ENCODE results near the gene COX4I2. TPM values are rescaled to one million over a fixed set of nuclear protein-coding genes. Genes with fewer than 3 reads are reported as not detected.
"Not testable (repeated sequence)": the region's sequence is repeated elsewhere in the genome, so short reads cannot be mapped to it uniquely, and the experiment has no call there.

The COX4I2 gene
- polyA plus RNA-seq (ENCODE audit: insufficient read depth in 1 of 5, insufficient read length in 5 of 5, low replicate concordance in 1 of 5), result 10 to 100 TPM; 19.7 to 30.3 (median 25.5) TPM
- long read RNA-seq, donor 1, transcript COX4I2-201 (5 exons, 693 nt), result minor isoform, 7 of 157 reads
- long read RNA-seq, donor 1, transcript COX4I2-202 (4 exons, 338 nt), result major isoform, 8 of 157 reads
- long read RNA-seq, donor 1, partial matches to known transcripts, result 142 of 157 reads
- long read RNA-seq, donor 1, other reads (novel, unspliced or antisense), result 0 of 157 reads
- long read RNA-seq, donor 2, transcript COX4I2-201 (5 exons, 693 nt), result major isoform, 6 of 9 reads
- long read RNA-seq, donor 2, partial matches to known transcripts, result 0 of 9 reads
- long read RNA-seq, donor 2, other reads (novel, unspliced or antisense), result 0 of 9 reads
- long read RNA-seq, donor 3, transcript COX4I2-201 (5 exons, 693 nt), result major isoform, 9 of 163 reads
- long read RNA-seq, donor 3, transcript COX4I2-202 (4 exons, 338 nt), result minor isoform, 5 of 163 reads
- long read RNA-seq, donor 3, partial matches to known transcripts, result 149 of 163 reads
- long read RNA-seq, donor 3, other reads (novel, unspliced or antisense), result 0 of 163 reads
- long read RNA-seq, donor 4, partial matches to known transcripts, result 0 of 4 reads
- long read RNA-seq, donor 4, other reads (novel, unspliced or antisense), result 0 of 4 reads
- long read RNA-seq, donor 5, transcript COX4I2-201 (5 exons, 693 nt), result major isoform, 7 of 10 reads
- long read RNA-seq, donor 5, partial matches to known transcripts, result 0 of 10 reads
- long read RNA-seq, donor 5, other reads (novel, unspliced or antisense), result 0 of 10 reads
- long read RNA-seq, donor 6, transcript COX4I2-201 (5 exons, 693 nt), result minor isoform, 8 of 17 reads
- long read RNA-seq, donor 6, transcript COX4I2-202 (4 exons, 338 nt), result major isoform, 9 of 17 reads
- long read RNA-seq, donor 6, partial matches to known transcripts, result 0 of 17 reads
- long read RNA-seq, donor 6, other reads (novel, unspliced or antisense), result 0 of 17 reads
- long read RNA-seq, donor 7, transcript COX4I2-201 (5 exons, 693 nt), result major isoform, 10 of 11 reads
- long read RNA-seq, donor 7, partial matches to known transcripts, result 0 of 11 reads
- long read RNA-seq, donor 7, other reads (novel, unspliced or antisense), result 0 of 11 reads
- long read RNA-seq, donor 8, transcript COX4I2-201 (5 exons, 693 nt), result major isoform, 6 of 44 reads
- long read RNA-seq, donor 8, partial matches to known transcripts, result 36 of 44 reads
- long read RNA-seq, donor 8, other reads (novel, unspliced or antisense), result 0 of 44 reads

DNA sequence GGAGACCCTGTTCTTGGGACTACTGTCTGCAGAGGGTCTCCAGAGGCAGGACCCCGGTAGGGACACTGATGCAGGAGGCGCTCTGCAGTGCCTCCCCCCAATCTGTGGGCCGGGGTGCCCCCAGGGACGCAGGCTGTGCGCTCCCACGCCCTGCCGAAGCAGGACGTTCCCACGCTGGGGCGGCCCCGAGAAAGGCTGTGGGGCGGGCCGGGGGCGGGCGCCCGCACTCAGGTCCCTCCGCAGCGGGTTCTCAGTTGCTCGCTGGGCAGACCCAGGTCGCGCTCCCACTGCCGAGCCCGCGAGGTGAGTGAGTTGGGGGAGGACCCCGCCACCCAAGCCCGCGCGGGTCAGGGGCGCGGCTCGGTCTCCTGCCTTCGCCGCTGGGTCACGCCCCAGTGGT is at the start of gene COX4I2:
TSS of gene COX4I2 (plus strand) at position 253 of the 400 bp plus-strand sequence. CDS start 1,106 bp downstream, outside the sequence.
- no peak for DNase-seq

DNA sequence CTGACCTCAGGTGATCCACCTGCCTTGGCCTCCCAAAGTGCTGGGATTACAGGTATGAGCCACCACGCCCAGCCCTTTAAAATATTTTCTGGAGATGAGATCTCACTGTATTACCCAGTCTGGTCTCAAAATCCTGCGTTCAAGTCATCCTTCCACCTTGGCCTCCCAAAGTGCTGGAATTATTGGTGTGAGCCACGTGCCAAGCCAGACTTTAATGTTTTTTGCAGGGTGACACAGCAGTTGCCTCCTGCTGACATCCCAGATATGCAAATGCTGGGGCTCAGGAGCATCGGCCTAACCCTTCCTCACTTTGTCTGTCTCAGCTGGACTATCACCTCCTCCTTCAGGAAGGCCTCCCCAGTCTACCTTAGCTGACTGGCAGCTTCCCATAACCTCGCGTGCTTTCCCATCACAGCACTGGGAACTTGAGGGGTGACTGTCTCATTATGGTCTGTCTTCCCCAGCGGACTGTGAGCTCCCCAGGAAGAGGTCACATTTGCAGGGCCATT is 46.9 kb upstream of the COX4I2 start:
- DNase-seq, result no peak

DNA sequence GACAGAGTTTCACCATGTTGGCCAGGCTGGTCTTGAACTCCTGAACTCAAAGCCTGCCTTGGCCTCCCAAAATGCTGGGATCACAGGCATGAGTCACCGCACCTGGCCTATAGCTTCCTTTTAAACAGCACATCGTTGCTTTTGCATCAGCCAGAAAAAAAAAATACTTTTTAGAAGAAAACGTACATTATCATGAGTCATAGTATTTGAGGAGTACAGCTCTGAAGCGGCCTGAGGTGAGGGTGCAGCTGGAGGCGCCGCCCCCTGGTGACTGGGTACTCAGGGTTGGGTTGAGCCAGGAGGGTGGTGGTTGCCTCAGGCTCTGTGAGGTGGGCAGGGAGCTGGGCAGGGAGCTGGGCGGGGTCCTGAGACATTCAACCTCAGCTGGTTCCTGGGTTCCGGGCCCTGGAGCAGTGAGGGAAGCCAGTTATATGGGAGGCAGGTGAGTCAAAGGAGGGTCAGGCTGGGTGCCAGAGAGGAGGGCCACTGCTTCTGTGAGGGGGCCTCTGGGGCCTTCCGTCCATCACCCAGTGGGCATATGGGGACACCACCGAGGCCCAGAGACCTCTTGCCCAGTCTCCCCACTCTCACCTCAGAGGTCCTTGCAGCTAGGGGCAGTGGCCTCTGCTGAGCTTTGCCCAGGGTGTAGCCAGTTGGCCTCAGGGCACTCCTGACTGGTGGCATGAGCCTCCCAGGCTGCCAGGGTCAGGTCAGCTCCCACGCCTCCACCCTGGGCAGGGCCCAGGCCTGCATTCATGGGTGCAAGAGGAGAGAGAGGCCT is 44.3 kb upstream of the COX4I2 start:
- DNase-seq, result no peak

DNA sequence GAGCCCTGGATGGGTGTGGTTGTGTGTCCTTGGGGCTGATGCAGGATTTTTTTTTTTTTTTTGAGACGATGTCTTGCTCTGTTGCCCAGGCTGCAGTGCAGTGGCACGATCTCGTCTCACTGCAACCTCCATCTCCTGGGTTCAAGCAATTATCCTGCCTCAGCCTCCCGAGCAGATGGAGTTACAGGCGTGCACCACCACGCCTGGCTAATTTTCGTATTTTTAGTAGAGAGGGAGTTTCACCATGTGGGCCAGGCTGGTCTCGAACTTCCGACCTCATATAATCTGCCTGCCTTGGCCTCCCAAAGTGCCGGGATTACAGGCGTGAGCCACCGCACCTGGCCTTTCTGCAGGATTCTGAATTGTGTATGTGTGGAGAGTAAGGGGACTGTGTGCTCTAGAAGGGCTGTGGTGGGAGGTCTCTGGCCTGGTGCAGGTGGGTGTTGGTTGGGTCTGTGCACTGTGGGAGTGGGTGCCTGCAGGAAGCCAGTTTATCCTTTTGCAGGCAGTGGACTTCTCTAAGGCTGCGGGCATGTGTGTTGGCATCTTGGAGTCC is 43.6 kb upstream of the COX4I2 start:
- no peak for DNase-seq

DNA sequence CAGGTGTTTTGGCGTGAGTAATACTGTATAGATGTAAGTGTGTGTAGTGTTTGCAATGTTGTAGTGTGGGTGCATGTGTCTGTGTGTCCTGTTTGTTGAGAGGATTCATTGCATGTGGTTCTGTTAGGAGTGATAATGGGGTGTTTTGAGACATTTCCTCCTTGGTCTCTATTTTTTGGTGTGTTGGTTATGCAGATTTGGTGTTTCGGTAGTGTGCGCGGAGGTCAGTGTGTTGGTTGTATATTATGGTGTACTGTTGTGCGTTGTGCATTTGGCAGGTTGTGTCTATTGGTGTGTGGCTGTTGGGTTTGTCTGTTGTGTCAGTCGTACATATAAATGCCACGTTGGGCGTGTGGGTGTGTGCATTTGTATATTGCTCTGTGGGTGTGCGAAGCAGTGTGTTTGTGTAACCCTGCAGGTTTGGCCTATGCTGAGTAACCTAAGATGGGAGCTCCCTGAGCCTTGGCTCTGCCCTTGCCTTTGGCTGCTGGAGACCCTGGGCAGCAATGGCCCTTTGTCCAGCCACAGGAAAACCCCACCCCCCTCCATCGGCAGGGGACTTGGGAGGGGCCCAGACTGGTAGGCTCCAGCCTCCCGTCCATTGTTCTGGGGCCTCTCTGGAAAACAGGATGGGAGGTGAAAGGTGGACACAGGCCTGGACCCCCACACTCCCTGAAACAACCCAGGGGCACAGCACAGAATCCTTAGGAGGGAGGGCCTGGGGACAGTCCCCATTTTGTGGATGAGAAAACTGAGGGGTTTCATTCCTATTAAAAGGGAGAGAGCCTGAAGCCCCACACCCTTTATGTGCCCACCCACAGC is 42.9 kb upstream of the COX4I2 start:
- DNase-seq, result no peak

DNA sequence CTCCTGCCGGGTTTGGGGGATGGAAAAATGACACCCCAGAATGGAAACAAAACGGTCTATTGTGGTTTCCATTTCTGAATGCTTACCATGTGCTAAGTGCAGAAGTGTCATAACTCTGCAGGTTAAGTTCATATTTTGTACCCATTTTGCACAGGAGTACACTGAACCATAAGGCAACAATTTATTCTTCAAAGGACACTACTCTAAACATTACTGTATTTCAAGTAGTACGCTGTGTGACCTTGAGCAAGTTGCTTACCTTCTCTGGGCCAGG is 42.4 kb upstream of the COX4I2 start:
- no peak for DNase-seq

DNA sequence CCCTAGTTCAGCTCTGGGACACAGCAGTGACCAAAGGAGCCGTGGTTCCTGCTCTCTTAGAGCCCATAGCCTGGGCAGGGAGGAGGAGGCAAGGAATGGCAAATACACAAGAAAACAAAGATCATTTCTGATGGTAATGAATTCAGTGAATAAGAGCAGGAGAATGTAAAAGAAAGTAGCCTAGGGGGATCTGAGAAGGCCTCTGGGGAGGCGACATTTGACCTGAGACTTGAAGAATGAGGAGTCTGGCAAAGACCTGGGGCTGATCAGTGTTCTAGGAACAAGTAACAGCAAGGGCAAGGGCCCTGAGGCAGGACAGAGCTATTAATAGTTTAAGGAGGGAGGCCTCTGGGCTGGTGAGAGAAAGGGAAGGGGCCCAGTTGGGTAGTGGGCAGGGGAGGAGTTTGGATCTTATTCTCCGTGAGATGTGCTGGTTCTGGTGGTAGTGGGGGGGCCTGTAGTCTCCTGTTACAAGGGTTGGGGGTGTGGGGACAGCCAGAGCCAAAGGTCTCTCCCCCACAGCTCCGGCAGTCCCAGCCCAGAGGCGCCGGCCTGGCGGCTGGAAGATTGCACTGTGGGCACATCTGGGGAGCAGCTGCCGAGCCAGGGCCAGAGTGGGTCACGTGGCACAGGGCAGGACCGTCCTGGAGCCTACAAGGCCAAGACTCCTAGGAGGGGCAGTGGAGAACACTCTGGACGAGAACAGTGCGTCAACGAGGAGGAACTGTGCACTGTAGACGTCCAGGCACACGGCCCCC is 41.9 kb upstream of the COX4I2 start:
- DNase-seq, result peak; percentile 82 to 85

DNA sequence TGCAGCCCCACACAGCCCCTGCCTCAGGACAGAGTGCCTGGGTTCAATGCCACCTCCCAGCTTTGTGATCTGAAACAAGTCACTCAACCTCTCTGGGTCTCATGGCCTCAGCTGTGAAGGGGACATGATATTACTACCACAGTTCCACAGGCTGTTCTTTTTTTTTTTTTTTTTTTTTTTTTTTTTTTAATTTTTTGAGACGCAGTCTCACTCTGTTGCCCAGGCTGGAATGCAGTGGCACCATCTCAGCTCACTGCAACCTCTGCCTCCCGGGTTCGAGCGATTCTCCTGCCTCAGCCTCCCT is 41.3 kb upstream of the COX4I2 start:
- DNase-seq, result not testable (repeated sequence)

DNA sequence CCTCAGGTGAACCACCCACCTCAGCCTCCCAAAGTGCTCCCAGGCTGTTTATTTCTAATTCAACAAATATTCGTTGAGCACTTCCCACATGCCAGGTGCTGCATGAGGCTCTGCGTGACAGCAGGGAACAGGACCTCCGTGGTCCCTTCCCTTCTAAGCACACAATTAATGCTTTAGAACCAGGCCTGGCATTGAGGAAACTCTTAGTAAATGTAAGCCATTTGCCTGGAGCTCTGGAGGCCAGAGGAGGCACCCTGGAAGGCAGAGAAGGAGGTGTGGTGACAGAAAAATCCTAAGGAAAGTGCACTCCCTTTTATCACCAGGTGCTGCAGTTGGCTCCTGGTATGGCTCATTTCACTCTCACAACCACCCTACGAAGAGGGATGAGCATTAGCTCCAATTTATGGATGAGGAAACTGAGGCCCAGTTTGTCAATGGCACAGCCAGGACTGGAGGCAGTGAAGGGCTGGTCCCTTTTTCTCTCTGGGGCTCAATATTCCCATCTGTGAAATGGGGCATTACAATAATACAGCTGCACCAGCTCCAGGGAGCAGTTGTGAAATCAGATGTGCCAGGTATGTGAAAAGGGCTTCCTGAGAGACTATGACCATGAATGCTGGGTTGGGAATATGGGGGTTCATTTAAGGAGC is 40.8 kb upstream of the COX4I2 start:
- no peak for DNase-seq

DNA sequence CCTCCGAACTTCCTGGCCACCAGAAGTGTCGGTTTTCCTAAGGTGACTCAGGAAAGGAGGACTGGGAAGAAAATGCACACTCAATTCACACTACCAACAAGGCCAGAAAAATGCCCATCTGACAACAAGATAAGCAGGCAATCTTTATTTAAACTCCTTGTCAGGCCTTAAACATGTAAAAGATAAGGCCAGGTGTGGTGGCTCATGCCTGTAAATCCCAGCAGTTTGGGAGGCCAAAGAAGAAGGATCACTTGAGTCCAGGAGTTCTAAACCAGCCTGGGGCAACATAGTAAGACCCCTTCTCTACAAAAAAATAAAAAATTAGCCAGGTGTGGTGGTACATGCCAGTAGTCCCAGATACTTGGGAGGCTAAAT is 40.2 kb upstream of the COX4I2 start:
- DNase-seq, result no peak

DNA sequence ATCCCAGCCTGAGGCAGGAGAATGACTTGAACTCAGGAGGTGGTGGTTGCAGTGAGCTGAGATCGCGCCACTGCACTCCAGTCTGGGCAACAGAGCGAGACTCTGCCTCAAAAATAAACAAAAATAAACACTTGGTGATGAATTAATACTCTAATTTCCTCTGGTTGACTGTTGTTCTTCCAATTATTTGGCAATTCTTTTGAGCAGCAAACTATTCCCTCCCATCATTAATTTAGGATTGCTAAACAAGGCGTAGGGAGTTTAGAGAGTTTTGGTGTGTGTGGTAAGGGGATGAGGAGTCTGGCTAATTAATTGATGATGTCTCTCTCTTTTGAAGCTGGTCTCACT is 35.3 kb upstream of the COX4I2 start:
- DNase-seq, result no peak

DNA sequence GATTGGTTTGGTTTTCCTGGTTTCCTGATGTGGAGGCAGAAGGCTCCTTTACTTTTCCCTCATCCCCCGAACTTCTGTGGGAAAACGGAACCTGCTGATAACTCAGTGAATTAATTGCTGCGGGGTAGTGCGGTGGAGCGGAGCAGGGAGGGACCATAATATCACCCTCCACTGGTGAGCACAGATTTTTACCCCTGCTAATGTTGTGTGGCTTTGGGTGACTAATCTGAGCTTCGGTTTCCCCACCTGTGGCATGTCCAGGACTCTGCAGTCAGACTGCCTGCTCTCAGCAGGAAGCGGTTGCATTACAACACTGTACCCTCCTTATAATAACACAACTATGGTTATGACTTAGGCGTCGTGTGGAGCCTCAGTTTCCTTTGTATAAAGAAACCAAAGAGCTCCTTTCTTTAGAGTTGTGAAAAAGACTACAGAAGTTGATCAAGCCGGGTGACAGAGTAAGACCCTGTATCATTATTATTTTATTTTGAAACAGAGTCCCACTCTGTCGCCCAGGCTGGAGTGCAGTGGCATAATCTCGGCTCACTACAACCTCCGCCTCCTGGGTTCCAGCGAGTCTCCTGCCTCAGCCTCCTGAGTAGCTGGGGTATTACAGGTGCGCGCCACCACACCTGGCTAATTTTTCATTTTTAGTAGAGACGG is 34.8 kb upstream of the COX4I2 start:
- DNase-seq, result no peak

DNA sequence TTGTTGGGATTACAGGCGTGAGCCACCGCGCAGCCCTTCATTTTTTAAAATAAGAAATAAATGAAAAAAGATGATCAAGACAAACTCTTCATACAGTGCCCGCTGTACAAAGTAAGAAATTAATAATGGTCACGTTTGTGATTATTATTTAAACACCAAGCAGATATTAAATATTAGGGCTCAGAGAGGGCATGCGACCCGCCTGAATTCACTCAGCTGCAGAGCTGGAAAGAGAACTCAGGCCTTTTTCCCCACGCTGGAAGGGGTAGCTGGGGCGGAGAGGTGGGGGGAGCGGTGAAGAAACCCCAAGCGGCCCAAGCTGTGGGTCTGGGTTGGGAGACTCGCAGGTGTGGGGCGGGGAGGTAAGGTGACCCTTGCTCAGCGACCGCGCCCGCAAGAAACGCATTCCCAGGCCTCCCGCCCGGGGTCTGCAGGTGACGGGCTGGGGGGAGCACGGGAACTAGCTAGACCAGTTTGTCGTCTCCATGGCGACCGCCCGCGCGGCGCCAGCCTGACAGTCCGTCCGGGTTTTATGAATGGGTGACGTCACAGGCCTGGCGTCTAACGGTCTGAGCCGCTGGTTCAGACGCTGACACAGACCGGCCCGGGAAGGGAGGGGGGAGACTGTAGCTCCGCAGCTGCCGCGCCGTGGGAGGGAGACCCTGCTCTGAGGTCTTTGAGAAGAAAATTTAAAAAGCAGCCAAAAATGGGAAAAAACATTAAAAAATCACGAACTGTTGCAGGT is 33.7 kb upstream of the COX4I2 start:
- peak; percentile 98 to 99 for DNase-seq

DNA sequence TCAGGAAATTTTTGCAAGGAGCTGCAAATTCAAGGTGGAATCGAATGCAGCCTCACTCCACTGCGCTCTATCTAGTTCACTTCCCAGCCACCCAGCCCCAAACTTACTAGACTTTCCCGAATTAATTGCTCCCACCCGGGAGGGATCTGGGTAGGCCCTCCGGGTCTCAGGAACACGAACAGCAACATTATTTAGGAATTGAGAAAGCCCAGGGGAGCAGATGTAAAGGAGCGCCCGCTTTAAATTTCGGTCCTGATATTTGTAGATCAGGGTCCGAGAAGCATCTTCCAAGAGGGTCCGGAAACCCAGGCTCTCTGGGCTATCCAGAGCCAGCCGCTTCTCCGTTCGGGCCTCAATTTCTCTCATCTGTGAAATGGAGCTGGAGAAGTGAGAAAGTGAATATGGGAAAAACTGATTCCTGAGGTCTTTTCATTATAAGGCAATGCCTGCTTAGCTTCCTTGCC is 33.1 kb upstream of the COX4I2 start:
- no peak for DNase-seq

DNA sequence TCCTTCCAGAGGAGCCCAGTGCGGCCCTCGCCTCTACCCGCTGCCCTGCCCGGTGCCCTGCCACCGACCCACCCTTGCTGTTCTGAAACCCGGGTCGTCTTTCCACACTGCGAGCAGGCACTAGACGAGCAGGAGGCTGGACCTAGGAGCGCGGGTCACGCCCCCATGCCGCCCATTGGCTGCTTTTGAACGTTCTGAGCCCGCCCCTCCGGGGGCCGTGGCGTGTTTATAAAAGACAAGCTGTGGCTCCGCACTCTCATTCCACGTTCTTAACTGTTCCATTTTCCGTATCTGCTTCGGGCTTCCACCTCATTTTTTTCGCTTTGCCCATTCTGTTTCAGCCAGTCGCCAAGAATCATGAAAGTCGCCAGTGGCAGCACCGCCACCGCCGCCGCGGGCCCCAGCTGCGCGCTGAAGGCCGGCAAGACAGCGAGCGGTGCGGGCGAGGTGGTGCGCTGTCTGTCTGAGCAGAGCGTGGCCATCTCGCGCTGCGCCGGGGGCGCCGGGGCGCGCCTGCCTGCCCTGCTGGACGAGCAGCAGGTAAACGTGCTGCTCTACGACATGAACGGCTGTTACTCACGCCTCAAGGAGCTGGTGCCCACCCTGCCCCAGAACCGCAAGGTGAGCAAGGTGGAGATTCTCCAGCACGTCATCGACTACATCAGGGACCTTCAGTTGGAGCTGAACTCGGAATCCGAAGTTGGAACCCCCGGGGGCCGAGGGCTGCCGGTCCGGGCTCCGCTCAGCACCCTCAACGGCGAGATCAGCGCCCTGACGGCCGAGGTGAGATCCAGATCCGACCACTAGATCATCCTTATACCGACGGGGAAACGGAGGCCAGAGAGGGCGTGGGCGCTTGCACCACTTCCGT is 32.4 kb upstream of the COX4I2 start, which contains the start of gene ID1:
TSS of gene ID1 (plus strand) at position 259 of the 871 bp plus-strand sequence. CDS start at position 358, 99 bp downstream.
- peak; percentile 96 to 98 for DNase-seq
